Measurements from ENCODE around the gene MBLAC1.

MBLAC1 gene

GRCh38 chr7:100153708-100154535 is 27.2 kb downstream of the MBLAC1 start:
- DNase-seq (ENCODE audit: low read depth in 2 of 2): no peak

- DNase-seq (ENCODE audit: low read depth in 2 of 2): no peak
Measured at GRCh38 chr7:100154651-100155491, 28.1 kb downstream of the MBLAC1 start.

- DNase-seq (ENCODE audit: low read depth in 2 of 2): no peak
Measured at GRCh38 chr7:100155553-100156317, 29.0 kb downstream of the MBLAC1 start.

- DNase-seq (ENCODE audit: low read depth in 2 of 2): no peak
Measured at GRCh38 chr7:100156331-100157068, 29.7 kb downstream of the MBLAC1 start.

GRCh38 chr7:100157069-100157333 is 30.2 kb downstream of the MBLAC1 start:
- DNase-seq (ENCODE audit: low read depth in 2 of 2): no peak

- DNase-seq (ENCODE audit: low read depth in 2 of 2): no peak
Measured at GRCh38 chr7:100157334-100158228, 30.8 kb downstream of the MBLAC1 start.

- DNase-seq (ENCODE audit: low read depth in 2 of 2): peak; percentile 81 to 89
Measured at GRCh38 chr7:100158229-100159098, 31.7 kb downstream of the MBLAC1 start, which contains the start of gene TRAPPC14. Gene TRAPPC14, minus strand, starts transcription at chr7:100158723. Its CDS starts 224 bp downstream, at chr7:100158499.

GRCh38 chr7:100159099-100159623 is 32.4 kb downstream of the MBLAC1 start:
- no peak for DNase-seq (ENCODE audit: low read depth in 2 of 2)

GRCh38 chr7:100160067-100160466 is 33.3 kb downstream of the MBLAC1 start:
- no peak for DNase-seq (ENCODE audit: low read depth in 2 of 2)

- no peak for DNase-seq (ENCODE audit: low read depth in 2 of 2)
Measured at GRCh38 chr7:100163006-100163531, 36.3 kb downstream of the MBLAC1 start.

GRCh38 chr7:100163871-100164270 is 37.1 kb downstream of the MBLAC1 start:
- no peak for DNase-seq (ENCODE audit: low read depth in 2 of 2)

GRCh38 chr7:100166317-100166940 is 39.7 kb downstream of the MBLAC1 start:
- DNase-seq (ENCODE audit: low read depth in 2 of 2): no peak

- DNase-seq (ENCODE audit: low read depth in 2 of 2): no peak
Measured at GRCh38 chr7:100166970-100167911, 40.5 kb downstream of the MBLAC1 start.

GRCh38 chr7:100167912-100168323 is 41.2 kb downstream of the MBLAC1 start:
- no peak for DNase-seq (ENCODE audit: low read depth in 2 of 2)

GRCh38 chr7:100169147-100169850 is 42.5 kb downstream of the MBLAC1 start:
- DNase-seq (ENCODE audit: low read depth in 2 of 2): no peak

GRCh38 chr7:100170101-100170897 is 43.5 kb downstream of the MBLAC1 start:
- no peak for DNase-seq (ENCODE audit: low read depth in 2 of 2)
